ENCODE data around the gene PAPPA. TPM values are rescaled to one million over a fixed set of nuclear protein-coding genes. Genes with fewer than 3 reads are reported as not detected.

PAPPA gene
- total RNA-seq, 1 experiment from 2014 or later = 0.21 TPM

- no peak for DNase-seq
- Histone ChIP-seq H3K36me3 (replicated peaks; ENCODE audit: control insufficient read depth, insufficient read depth, low read length) (no peaks in the 10 kb centered on the region), H3K4me3 (ENCODE audit: insufficient read depth, low read depth, low read length) (no peak overlapping the region), H3K27me3 (ENCODE audit: control insufficient read depth, insufficient read depth, low read length) (peaks cover 65% of the 10 kb centered on the region)
Measured at GRCh38 chr9:116276196-116276493, 122.6 kb downstream of the PAPPA start.

GRCh38 chr9:116276651-116277121 is 123.1 kb downstream of the PAPPA start:
- peaks cover 62% of the 10 kb centered on the region for H3K27me3 ChIP-seq (ENCODE audit: control insufficient read depth, insufficient read depth, low read length)
- DNase-seq = peak; percentile 31
- H3K4me3 ChIP-seq (ENCODE audit: insufficient read depth, low read depth, low read length) = no peak overlapping the region
- H3K36me3 ChIP-seq (replicated peaks; ENCODE audit: control insufficient read depth, insufficient read depth, low read length) = no peaks in the 10 kb centered on the region

- no peak for DNase-seq
- H3K36me3 ChIP-seq (replicated peaks; ENCODE audit: control insufficient read depth, insufficient read depth, low read length) = no peaks in the 10 kb centered on the region
- no peak overlapping the region for H3K4me3 ChIP-seq (ENCODE audit: insufficient read depth, low read depth, low read length)
- peaks cover 60% of the 10 kb centered on the region for H3K27me3 ChIP-seq (ENCODE audit: control insufficient read depth, insufficient read depth, low read length)
Measured at GRCh38 chr9:116278326-116278725, 124.7 kb downstream of the PAPPA start.

GRCh38 chr9:116279230-116279629 is 125.6 kb downstream of the PAPPA start:
- H3K4me3 ChIP-seq (ENCODE audit: insufficient read depth, low read depth, low read length) = no peak overlapping the region
- H3K36me3 ChIP-seq (replicated peaks; ENCODE audit: control insufficient read depth, insufficient read depth, low read length) = no peaks in the 10 kb centered on the region
- H3K27me3 ChIP-seq (ENCODE audit: control insufficient read depth, insufficient read depth, low read length) = peaks cover 60% of the 10 kb centered on the region
- DNase-seq = peak; percentile 50

- H3K36me3 ChIP-seq (replicated peaks; ENCODE audit: control insufficient read depth, insufficient read depth, low read length) = no peaks in the 10 kb centered on the region
- no peak overlapping the region for H3K4me3 ChIP-seq (ENCODE audit: insufficient read depth, low read depth, low read length)
- DNase-seq = no peak
- peaks cover 54% of the 10 kb centered on the region for H3K27me3 ChIP-seq (ENCODE audit: control insufficient read depth, insufficient read depth, low read length)
Measured at GRCh38 chr9:116280529-116280928, 126.9 kb downstream of the PAPPA start.

GRCh38 chr9:116282597-116282996 is 129.0 kb downstream of the PAPPA start:
- Histone ChIP-seq H3K4me3 (ENCODE audit: insufficient read depth, low read depth, low read length) (no peak overlapping the region), H3K27me3 (ENCODE audit: control insufficient read depth, insufficient read depth, low read length) (peaks cover 49% of the 10 kb centered on the region), H3K36me3 (replicated peaks; ENCODE audit: control insufficient read depth, insufficient read depth, low read length) (no peaks in the 10 kb centered on the region)
- no peak for DNase-seq

GRCh38 chr9:116284518-116284917 is 130.9 kb downstream of the PAPPA start:
- Histone ChIP-seq H3K4me3 (ENCODE audit: insufficient read depth, low read depth, low read length) (no peak overlapping the region), H3K27me3 (ENCODE audit: control insufficient read depth, insufficient read depth, low read length) (peaks cover 49% of the 10 kb centered on the region), H3K36me3 (replicated peaks; ENCODE audit: control insufficient read depth, insufficient read depth, low read length) (no peaks in the 10 kb centered on the region)
- DNase-seq = no peak

- no peaks in the 10 kb centered on the region for H3K36me3 ChIP-seq (replicated peaks; ENCODE audit: control insufficient read depth, insufficient read depth, low read length)
- peaks cover 49% of the 10 kb centered on the region for H3K27me3 ChIP-seq (ENCODE audit: control insufficient read depth, insufficient read depth, low read length)
- no peak overlapping the region for H3K4me3 ChIP-seq (ENCODE audit: insufficient read depth, low read depth, low read length)
- no peak for DNase-seq
Measured at GRCh38 chr9:116285320-116285719, 131.7 kb downstream of the PAPPA start.

- no peaks in the 10 kb centered on the region for H3K36me3 ChIP-seq (replicated peaks; ENCODE audit: control insufficient read depth, insufficient read depth, low read length)
- H3K27me3 ChIP-seq (ENCODE audit: control insufficient read depth, insufficient read depth, low read length) = peaks cover 43% of the 10 kb centered on the region
- no peak overlapping the region for H3K4me3 ChIP-seq (ENCODE audit: insufficient read depth, low read depth, low read length)
- DNase-seq = peak; percentile 28
Measured at GRCh38 chr9:116286297-116286696, 132.7 kb downstream of the PAPPA start.

- Histone ChIP-seq H3K4me3 (ENCODE audit: insufficient read depth, low read depth, low read length) (no peak overlapping the region), H3K36me3 (replicated peaks; ENCODE audit: control insufficient read depth, insufficient read depth, low read length) (no peaks in the 10 kb centered on the region), H3K27me3 (ENCODE audit: control insufficient read depth, insufficient read depth, low read length) (peaks cover 38% of the 10 kb centered on the region)
- no peak for DNase-seq
Measured at GRCh38 chr9:116287721-116288120, 134.1 kb downstream of the PAPPA start.

GRCh38 chr9:116288658-116289057 is 135.1 kb downstream of the PAPPA start:
- peaks cover 30% of the 10 kb centered on the region for H3K27me3 ChIP-seq (ENCODE audit: control insufficient read depth, insufficient read depth, low read length)
- no peaks in the 10 kb centered on the region for H3K36me3 ChIP-seq (replicated peaks; ENCODE audit: control insufficient read depth, insufficient read depth, low read length)
- DNase-seq = no peak
- H3K4me3 ChIP-seq (ENCODE audit: insufficient read depth, low read depth, low read length) = no peak overlapping the region

- Histone ChIP-seq H3K27me3 (ENCODE audit: control insufficient read depth, insufficient read depth, low read length) (no peaks in the 10 kb centered on the region), H3K36me3 (replicated peaks; ENCODE audit: control insufficient read depth, insufficient read depth, low read length) (no peaks in the 10 kb centered on the region), H3K4me3 (ENCODE audit: insufficient read depth, low read depth, low read length) (no peak overlapping the region)
- no peak for DNase-seq
Measured at GRCh38 chr9:116297346-116297745, 143.8 kb downstream of the PAPPA start.

GRCh38 chr9:116298249-116298648 is 144.7 kb downstream of the PAPPA start:
- no peaks in the 10 kb centered on the region for H3K36me3 ChIP-seq (replicated peaks; ENCODE audit: control insufficient read depth, insufficient read depth, low read length)
- no peaks in the 10 kb centered on the region for H3K27me3 ChIP-seq (ENCODE audit: control insufficient read depth, insufficient read depth, low read length)
- no peak overlapping the region for H3K4me3 ChIP-seq (ENCODE audit: insufficient read depth, low read depth, low read length)
- no peak for DNase-seq

- no peak for DNase-seq
- Histone ChIP-seq H3K27me3 (ENCODE audit: control insufficient read depth, insufficient read depth, low read length) (no peaks in the 10 kb centered on the region), H3K36me3 (replicated peaks; ENCODE audit: control insufficient read depth, insufficient read depth, low read length) (no peaks in the 10 kb centered on the region), H3K4me3 (ENCODE audit: insufficient read depth, low read depth, low read length) (no peak overlapping the region)
Measured at GRCh38 chr9:116298878-116299391, 145.3 kb downstream of the PAPPA start.

- H3K27me3 ChIP-seq (ENCODE audit: control insufficient read depth, insufficient read depth, low read length) = no peaks in the 10 kb centered on the region
- H3K36me3 ChIP-seq (replicated peaks; ENCODE audit: control insufficient read depth, insufficient read depth, low read length) = no peaks in the 10 kb centered on the region
- no peak for DNase-seq
- no peak overlapping the region for H3K4me3 ChIP-seq (ENCODE audit: insufficient read depth, low read depth, low read length)
Measured at GRCh38 chr9:116300360-116300870, 146.8 kb downstream of the PAPPA start.

GRCh38 chr9:116303270-116303669 is 149.7 kb downstream of the PAPPA start:
- H3K27me3 ChIP-seq (ENCODE audit: control insufficient read depth, insufficient read depth, low read length) = no peaks in the 10 kb centered on the region
- H3K4me3 ChIP-seq (ENCODE audit: insufficient read depth, low read depth, low read length) = no peak overlapping the region

More at GRCh38 chr9:116303270-116303669, 149.7 kb downstream of the PAPPA start:
- no peaks in the 10 kb centered on the region for H3K36me3 ChIP-seq (replicated peaks; ENCODE audit: control insufficient read depth, insufficient read depth, low read length)
- DNase-seq = no peak
